Measurements from ENCODE around the gene SSH2.

- TF ChIP-seq CTCF (IDR thresholded peaks at IDR 0.05) (no peak), POLR2AphosphoS5 (IDR thresholded peaks at IDR 0.05; ENCODE audit: insufficient read depth in 1 of 2, low read depth in 1 of 2) (no peak)
Measured at GRCh38 chr17:29594519-29595090, 335.4 kb downstream of the SSH2 start.
